ENCODE data around the gene LCP2. TPM values are rescaled to one million over a fixed set of nuclear protein-coding genes. Genes with fewer than 3 reads are reported as not detected.

LCP2 gene
- total RNA-seq, 1 experiment from 2014 or later = 0.61 TPM

- H3K27me3 ChIP-seq (ENCODE audit: insufficient read depth, low read length) = peaks cover 70% of the 10 kb centered on the region
- H3K9me3 ChIP-seq (ENCODE audit: control insufficient read depth in 1 of 2, insufficient read depth in 1 of 2, low read depth in 1 of 2, low read length in 2 of 2) = no peaks in the 10 kb centered on the region
- H3K4me3 ChIP-seq (replicated peaks in 1 of 2; ENCODE audit: low read depth in 1 of 2, low read length in 2 of 2) = no peak overlapping the region
- no peak overlapping the region for H3K27ac ChIP-seq (ENCODE audit: low read depth, low read length)
- H3K9me2 ChIP-seq (ENCODE audit: insufficient read depth) = no peaks in the 10 kb centered on the region
- H3K9ac ChIP-seq (ENCODE audit: low read length) = no peak overlapping the region
- BruUV-seq (replicated peaks) = no TSS peak
- no peaks in the 10 kb centered on the region for H3K4me1 ChIP-seq (ENCODE audit: control insufficient read depth in 1 of 2, insufficient read depth in 2 of 2, low read length in 2 of 2)
- no peak for TF ChIP-seq ELF1 (IDR thresholded peaks at IDR 0.05; ENCODE audit: borderline replicate concordance, low read depth)
- TF ChIP-seq RAD21 (IDR thresholded peaks at IDR 0.05; ENCODE audit: low read depth) = no peak
- ChIA-PET POLR2A (interaction anchor here (1.1 kb wide), 1 partner anchor 12 kb away, joined by 3 read pairs; no protein-coding TSS in a partner anchor), CTCF (no interaction called here), RAD21 (ENCODE audit: low non-redundant PET in 1 of 2, low total read pairs in 2 of 2, uncharacterized antibody in 2 of 2, unreplicated experiment in 2 of 2) (no interaction called here)
- H3K36me3 ChIP-seq (ENCODE audit: control insufficient read depth in 1 of 2, insufficient read depth in 2 of 2, low read length in 2 of 2) = no peaks in the 10 kb centered on the region
- DNase-seq (ENCODE audit: low read depth, low spot score) = no peak
- H4K20me1 ChIP-seq (ENCODE audit: insufficient read depth) = no peaks in the 10 kb centered on the region
- intact Hi-C loops (cut with micrococcal nuclease) = no loop called here
- no peaks in the 10 kb centered on the region for H3K79me2 ChIP-seq (ENCODE audit: insufficient read depth, low read length)
- no peak for ATAC-seq
- no peak overlapping the region for H2AFZ ChIP-seq (ENCODE audit: low read depth, low read length, poor library complexity, severe bottlenecking)
- no peak overlapping the region for H3K4me2 ChIP-seq (ENCODE audit: low read length)
These were observed 21.7 kb upstream of the LCP2 start for GRCh38 chr5:170319301-170319700.

GRCh38 chr5:170317499-170317898 is 19.9 kb upstream of the LCP2 start:
- intact Hi-C loops (cut with micrococcal nuclease) = no loop called here
- DNase-seq (ENCODE audit: low read depth, low spot score) (no peak), ATAC-seq (no peak)
- Histone ChIP-seq H3K36me3 (ENCODE audit: control insufficient read depth in 1 of 2, insufficient read depth in 2 of 2, low read length in 2 of 2) (no peaks in the 10 kb centered on the region), H3K9ac (ENCODE audit: low read length) (no peak overlapping the region), H3K27me3 (ENCODE audit: insufficient read depth, low read length) (peaks cover 63% of the 10 kb centered on the region), H4K20me1 (ENCODE audit: insufficient read depth) (no peaks in the 10 kb centered on the region), H3K27ac (ENCODE audit: low read depth, low read length) (no peak overlapping the region), H3K4me1 (ENCODE audit: control insufficient read depth in 1 of 2, insufficient read depth in 2 of 2, low read length in 2 of 2) (no peaks in the 10 kb centered on the region), H3K9me2 (ENCODE audit: insufficient read depth) (no peaks in the 10 kb centered on the region), H2AFZ (ENCODE audit: low read depth, low read length, poor library complexity, severe bottlenecking) (no peak overlapping the region), H3K4me3 (replicated peaks in 1 of 2; ENCODE audit: low read depth in 1 of 2, low read length in 2 of 2) (no peak overlapping the region), H3K79me2 (ENCODE audit: insufficient read depth, low read length) (no peaks in the 10 kb centered on the region), H3K4me2 (ENCODE audit: low read length) (no peak overlapping the region), H3K9me3 (ENCODE audit: control insufficient read depth in 1 of 2, insufficient read depth in 1 of 2, low read depth in 1 of 2, low read length in 2 of 2) (no peaks in the 10 kb centered on the region)
- no TSS peak for BruUV-seq (replicated peaks)
- ChIA-PET POLR2A (no interaction called here), CTCF (no interaction called here), RAD21 (ENCODE audit: low non-redundant PET in 1 of 2, low total read pairs in 2 of 2, uncharacterized antibody in 2 of 2, unreplicated experiment in 2 of 2) (no interaction called here)
- TF ChIP-seq ATF3 (IDR thresholded peaks at IDR 0.05) (no peak), SIN3A (IDR thresholded peaks at IDR 0.05; ENCODE audit: low read depth) (no peak), EZH2 (IDR thresholded peaks at IDR 0.05) (no peak), TCF7L2 (IDR thresholded peaks at IDR 0.05; ENCODE audit: borderline replicate concordance, extremely low read depth, insufficient read depth, insufficient read length) (no peak), SRF (IDR thresholded peaks at IDR 0.05; ENCODE audit: low read depth) (no peak), CEBPB (IDR thresholded peaks at IDR 0.05; ENCODE audit: low read depth) (no peak), REST (IDR thresholded peaks at IDR 0.05; ENCODE audit: low read depth) (no peak), CBX3 (IDR thresholded peaks at IDR 0.05; ENCODE audit: low read depth) (no peak), ZBTB33 (IDR thresholded peaks at IDR 0.05; ENCODE audit: extremely low read depth, insufficient replicate concordance, low read length) (no peak), YY1 (IDR thresholded peaks at IDR 0.05; ENCODE audit: extremely low read depth, insufficient replicate concordance, low read depth, low read length) (no peak), FOSL1 (IDR thresholded peaks at IDR 0.05; ENCODE audit: low read depth) (no peak), ZFX (IDR thresholded peaks at IDR 0.05) (no peak), POLR2AphosphoS5 (IDR thresholded peaks at IDR 0.05; ENCODE audit: low read depth, low read length) (no peak), EZH2phosphoT487 (IDR thresholded peaks at IDR 0.05; ENCODE audit: borderline replicate concordance) (no peak)
